ENCODE data around the gene KIF1A.

DNA sequence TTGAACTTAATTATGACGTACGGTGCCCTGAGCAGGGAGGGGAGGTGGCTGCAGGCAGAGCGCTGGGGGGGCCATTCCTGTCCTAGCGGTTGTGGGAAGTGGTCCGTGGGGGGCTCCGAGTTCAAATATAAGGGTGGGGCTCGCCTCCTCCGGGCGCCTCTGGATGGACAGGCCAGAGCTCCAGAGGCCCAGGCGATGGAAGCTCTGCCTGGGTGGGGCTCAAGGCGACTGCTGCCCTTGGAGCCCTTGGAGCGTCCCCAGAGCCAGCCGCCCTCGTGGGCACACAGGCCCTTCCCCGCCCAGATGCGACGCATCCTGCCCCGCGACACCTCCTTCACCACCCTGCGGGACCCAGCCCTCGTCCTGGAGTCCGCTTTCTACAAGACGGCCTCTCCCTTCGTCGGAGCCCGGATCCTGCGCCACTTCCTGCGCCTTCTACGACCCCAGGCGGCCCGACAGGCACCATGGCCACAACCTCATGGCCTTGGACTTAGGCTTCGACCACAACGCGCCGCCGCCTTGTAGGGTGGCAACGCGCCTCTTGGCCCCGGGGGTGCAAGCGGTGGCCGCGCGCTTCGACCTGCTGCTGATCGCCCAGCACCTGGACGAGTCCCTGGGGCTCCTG lies 147.8 kb downstream of the KIF1A start:
- TF ChIP-seq CTCF (CRISPR knock-in tag; IDR thresholded peaks at IDR 0.05) = no peak
- TF ChIP-seq ZSCAN25 (CRISPR knock-in tag; IDR thresholded peaks at IDR 0.05) = no peak
- TF ChIP-seq, protein P1, sequence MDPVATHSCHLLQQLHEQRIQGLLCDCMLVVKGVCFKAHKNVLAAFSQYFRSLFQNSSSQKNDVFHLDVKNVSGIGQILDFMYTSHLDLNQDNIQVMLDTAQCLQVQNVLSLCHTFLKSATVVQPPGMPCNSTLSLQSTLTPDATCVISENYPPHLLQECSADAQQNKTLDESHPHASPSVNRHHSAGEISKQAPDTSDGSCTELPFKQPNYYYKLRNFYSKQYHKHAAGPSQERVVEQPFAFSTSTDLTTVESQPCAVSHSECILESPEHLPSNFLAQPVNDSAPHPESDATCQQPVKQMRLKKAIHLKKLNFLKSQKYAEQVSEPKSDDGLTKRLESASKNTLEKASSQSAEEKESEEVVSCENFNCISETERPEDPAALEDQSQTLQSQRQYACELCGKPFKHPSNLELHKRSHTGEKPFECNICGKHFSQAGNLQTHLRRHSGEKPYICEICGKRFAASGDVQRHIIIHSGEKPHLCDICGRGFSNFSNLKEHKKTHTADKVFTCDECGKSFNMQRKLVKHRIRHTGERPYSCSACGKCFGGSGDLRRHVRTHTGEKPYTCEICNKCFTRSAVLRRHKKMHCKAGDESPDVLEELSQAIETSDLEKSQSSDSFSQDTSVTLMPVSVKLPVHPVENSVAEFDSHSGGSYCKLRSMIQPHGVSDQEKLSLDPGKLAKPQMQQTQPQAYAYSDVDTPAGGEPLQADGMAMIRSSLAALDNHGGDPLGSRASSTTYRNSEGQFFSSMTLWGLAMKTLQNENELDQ (CRISPR knock-in tag; IDR thresholded peaks at IDR 0.05; ENCODE audit: borderline replicate concordance) = no peak
- no peak for TF ChIP-seq YY1 (IDR thresholded peaks at IDR 0.05; ENCODE audit: insufficient read depth, insufficient replicate concordance, low read depth, low read length)
- no peak for TF ChIP-seq ZNF878 (CRISPR knock-in tag; IDR thresholded peaks at IDR 0.05)
- no peak for TF ChIP-seq RBAK (CRISPR knock-in tag; IDR thresholded peaks at IDR 0.05)
- no peak for TF ChIP-seq PTBP1 (IDR thresholded peaks at IDR 0.05; ENCODE audit: low read depth, low read length, poor library complexity, severe bottlenecking)
- TF ChIP-seq POLR2AphosphoS5 (IDR thresholded peaks at IDR 0.05; ENCODE audit: low read depth, low read length) = no peak
- TF ChIP-seq BHLHE40 (IDR thresholded peaks at IDR 0.05; ENCODE audit: low read length) = no peak
- TF ChIP-seq CCDC6 (CRISPR knock-in tag; IDR thresholded peaks at IDR 0.05) = no peak
- TF ChIP-seq RARG (CRISPR knock-in tag; IDR thresholded peaks at IDR 0.05; ENCODE audit: low read depth) = no peak
- no peak for TF ChIP-seq RAD21 (CRISPR knock-in tag; IDR thresholded peaks at IDR 0.05)
